Left kidney (tissue), 2 donors: ENCODE measurements around the gene NUP93. TPM values are rescaled to one million over a fixed set of nuclear protein-coding genes. Genes with fewer than 3 reads are reported as not detected.
"Not testable (repeated sequence)": the region's sequence is repeated elsewhere in the genome, so short reads cannot be mapped to it uniquely, and the experiment has no call there.

Experiments
- DNase-seq: peaks from one replicate; pipeline ENCODE4 v3.0.0-alpha.2; 2013
- polyA plus RNA-seq: library from polyadenylated mRNA; unstranded; fragments of 120-200 nt; gene quantifications from one replicate; pipeline ENCODE4 v1.2.1, GENCODE V29; 2013; ENCODE audit not compliant: insufficient read length

NUP93 gene
- polyA plus RNA-seq, 1 donor, result 101 TPM

DNA sequence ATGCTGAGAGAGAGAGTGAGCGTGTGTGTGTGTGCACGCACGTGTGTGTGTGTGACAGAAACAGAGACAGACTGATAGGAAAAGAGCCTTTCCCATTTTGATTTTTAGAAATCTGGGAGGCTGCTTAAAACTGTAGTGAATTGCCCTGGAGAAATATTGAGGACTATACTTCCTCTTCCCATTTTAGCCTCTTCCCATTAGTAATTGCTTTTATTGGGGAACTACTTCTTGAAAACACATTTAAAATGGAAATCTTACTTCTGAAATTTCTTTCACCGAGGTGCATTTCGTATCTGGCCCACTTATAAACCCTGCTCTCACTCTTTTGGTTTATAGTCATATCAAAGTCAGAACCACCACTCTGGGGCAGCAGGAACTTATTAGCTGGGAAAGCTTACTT is 47.1 kb downstream of the NUP93 start:
- no peak for DNase-seq

DNA sequence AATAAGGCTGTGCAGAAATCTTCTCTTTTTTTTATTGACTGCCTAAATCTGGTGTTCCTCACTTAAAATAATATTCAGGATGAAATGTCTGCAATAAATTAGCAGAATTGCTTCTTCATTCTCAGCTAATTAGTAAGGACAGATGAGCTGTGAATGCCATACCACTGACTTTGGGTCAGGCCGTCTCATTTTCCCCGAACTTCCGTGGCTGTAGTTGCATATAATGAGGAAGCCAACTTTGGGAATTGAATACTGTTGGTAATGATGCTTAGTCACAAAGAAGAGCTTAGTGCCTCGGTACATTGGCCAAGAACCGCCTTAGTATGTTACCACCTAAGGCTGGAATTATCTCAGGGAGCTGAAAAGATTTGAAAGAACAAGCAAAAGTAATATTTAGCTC is 47.6 kb downstream of the NUP93 start:
- DNase-seq, result no peak

DNA sequence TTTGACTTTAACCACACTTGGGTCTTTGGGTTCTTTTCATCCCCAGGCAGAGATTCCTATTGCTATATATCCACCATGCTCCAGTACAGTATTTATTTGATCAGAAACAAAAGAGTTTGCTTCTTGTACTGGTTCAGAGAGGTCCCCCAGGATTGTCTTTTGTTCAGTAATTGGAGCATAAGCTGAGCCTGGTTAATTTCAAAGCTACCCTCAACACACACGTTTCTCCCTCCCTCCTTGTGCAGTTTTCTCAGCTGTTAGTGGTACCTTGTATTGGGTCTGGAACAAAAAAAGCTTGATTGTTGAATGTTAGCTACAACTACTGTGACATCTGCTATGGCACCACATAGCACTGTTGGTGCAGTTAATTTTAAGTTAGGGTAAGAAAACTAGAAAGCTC is 50.0 kb downstream of the NUP93 start:
- DNase-seq, result no peak

DNA sequence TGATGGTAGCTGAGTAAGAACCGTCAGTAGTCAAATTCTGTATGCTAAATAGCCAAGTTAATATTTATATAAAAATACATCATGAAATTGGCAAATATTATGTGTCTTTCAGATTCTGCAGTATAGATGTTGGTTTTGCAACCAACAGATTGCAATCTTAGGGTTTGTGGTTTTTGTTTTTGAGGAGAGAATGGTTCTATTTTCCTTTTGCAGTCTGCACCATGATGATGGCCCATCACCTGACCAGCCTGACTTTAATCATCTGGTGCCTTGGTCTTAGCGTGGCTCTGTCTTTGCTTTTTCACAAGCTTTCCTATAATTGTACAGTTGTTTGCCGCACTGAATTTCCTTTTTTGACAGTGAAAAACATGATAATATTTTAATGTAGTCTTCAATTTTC is 50.7 kb downstream of the NUP93 start:
- DNase-seq, result no peak

DNA sequence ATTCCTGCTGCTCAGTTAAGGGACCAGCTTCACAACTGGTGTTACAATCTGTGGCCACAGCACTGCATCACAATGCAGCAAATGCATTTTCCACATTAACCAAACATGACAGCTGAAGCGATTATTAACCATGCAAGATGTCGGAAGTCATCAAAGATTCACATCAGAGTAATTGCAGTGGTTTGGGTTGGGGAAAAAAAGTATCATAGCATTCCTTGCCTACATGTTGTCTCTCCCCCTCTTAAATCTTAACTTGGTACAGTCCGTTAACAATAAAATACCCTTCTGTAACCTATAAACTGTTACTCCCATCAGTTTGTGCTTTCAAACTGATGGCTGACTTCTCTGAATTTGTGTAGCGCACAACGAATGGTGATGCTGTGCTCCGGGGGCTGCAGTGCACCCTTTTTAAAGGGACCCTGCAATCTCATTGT is 51.6 kb downstream of the NUP93 start:
- DNase-seq, result peak; percentile 36

DNA sequence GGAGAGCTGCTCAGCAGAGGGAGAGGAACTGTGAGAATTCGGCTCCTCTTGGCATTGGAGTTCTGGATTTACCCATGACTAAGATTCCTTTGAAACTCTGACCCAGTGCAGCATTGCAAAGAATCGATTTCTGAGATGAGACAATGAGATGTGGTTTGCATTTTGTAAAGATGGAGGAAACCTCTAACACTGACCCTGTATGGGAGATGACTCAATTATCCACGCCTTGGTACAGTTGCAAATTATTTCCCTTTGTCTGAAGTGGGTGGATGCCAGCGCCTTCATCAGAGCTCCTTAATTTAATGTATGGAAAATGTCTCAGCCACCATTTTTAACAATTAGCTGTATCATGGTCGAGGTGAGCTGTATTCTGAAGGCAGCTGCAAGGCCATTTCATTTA is 53.4 kb downstream of the NUP93 start:
- DNase-seq, result no peak

DNA sequence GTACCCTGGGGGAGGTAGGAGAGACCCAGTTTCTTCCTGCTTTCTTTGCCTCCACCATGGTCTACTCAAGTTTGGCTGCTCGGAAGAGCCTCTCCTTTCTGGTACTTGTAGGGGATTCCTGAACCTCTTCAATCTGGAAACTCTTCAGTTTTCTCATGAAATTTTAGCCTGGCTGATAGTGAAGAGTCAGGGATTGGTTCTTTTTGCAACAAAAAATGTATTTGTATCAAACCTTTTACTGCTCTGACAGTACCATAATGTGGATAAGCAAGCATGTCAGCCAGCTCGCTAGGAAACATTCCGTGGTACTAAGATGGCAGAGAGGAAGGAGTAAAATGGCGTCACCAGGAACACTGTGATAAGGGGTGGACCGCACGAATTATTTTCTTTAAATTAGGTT is 55.4 kb downstream of the NUP93 start:
- DNase-seq, result no peak

DNA sequence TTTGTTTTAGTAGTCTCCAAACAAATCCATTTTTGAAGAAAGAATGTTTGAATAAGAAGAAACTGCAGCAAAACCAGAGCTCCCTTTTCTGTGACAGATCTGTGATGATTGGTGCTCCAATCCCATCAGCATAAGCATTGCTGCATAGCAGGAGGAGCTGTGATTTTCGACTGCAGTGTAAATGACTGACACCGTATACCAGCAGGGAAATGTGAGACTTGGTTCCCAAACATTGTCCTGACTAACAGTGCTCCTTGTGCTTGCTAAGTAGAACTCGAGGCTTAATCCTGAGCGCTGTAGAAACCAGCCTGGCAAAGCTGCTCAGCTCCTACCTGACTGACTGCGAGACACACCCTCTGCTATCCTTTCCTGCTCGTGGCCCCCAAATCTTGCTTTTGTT is 57.2 kb downstream of the NUP93 start:
- DNase-seq, result no peak

DNA sequence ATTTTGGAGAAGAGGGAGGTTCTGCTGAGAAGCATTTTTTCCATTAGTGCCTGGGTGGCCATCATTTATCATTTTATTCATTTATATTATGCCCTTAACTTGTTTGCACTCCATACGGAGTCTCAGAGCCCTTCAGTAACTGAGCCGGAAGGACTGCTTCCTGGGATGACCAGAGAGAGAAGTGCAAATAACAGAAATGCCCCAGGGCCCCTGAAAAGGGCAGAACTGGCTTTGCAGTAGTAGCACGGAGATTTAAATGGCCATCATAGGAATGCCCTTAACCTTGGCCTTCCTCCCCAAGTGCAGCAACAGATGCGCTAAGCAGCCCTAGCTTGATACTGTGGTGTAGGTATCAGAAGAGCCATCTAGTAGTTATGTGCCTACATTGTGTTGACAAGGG is 58.5 kb downstream of the NUP93 start:
- DNase-seq, result no peak

DNA sequence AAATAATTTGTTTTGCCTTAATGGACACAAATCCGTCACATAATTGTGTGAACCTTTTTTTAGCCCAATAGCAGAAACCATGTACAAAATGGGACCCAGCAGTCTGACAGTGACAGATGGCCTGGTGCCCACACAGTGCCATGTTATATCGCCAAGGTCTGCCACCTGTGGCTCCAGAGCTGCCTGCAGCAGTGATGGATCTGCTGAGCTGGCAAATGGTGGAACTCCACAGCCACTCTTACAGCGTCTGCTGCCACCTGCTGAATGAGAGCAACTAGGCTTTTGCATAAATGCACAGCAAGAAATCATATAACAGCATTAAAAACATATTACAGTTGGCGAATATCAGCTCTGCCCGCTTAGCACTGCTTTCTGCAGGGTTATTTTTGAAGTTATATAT is 59.4 kb downstream of the NUP93 start:
- peak; percentile 42 for DNase-seq

DNA sequence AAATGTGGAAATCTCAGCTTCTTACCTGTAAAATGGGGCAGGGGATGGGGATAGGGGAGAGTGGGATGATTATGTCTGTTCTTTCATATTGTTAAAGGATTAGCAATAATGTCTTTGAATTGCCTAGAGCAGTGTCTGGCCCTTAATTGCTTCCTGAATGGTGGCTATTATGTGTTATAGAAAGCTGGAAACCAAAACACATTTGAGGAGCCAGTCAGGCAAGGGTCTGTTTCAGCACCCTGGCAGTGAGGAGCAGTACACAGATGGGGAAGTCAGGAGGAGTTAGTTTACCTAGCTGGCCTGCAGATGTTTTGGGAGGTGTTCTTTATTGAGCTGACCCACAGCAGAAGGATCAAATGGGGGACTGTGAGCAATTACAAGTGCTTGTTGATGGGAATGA is 63.0 kb downstream of the NUP93 start:
- no peak for DNase-seq

DNA sequence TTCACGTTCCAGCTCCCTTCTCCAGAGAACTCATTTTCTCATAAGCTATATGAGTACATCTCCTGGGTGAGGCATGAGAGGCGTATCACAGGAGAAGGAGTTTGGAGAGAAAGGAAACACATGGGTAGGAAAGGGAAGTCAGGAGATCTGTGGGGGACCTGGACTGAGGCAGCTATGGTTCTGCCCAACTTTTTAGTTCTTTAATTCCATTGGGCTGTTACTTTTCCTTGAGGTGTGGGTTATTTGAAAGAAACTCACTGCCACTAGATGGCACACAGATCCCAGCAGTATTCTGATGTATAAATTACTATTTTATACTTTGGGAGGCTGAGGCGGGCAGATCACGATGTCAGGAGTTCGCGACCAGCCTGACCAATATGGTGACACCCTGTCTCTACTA is 63.6 kb downstream of the NUP93 start:
- DNase-seq, result no peak

DNA sequence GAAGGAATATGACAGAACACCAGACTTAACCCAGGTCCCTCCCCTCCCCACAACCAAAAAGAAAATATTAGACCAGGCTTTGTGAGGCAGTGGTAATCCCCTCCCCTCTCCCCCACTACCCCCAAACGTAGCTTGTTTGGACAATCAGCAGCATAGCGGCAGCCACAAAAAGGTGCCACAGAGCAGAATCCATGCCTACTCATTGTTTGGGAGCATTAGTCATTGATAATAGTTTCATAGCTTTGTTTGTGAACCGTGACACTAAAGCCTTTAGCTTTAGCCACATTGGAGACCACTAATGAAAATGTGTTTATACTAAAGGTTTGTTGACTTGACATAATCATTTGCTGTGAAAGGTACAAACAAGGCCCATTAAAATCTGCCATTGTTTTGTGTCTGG is 65.1 kb downstream of the NUP93 start:
- no peak for DNase-seq

DNA sequence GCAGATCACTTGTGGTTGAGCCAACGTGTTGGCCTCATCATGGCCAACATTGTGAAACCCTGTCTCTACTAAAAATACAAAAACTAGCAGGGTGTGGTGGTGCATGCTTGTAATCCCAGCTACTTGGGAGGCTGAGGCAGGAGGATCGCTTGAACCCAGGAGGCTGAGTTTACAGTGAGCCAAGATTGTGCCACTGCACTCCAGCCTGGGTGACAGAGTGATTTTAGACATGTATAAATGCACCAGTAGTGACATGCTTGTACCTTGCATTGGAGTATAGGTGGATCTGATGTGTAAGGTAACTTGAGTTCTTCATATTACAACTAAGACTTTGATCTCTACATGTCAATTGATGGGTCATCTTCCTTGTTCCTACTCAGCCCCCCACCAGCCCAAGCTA is 67.1 kb downstream of the NUP93 start:
- DNase-seq, result not testable (repeated sequence)

DNA sequence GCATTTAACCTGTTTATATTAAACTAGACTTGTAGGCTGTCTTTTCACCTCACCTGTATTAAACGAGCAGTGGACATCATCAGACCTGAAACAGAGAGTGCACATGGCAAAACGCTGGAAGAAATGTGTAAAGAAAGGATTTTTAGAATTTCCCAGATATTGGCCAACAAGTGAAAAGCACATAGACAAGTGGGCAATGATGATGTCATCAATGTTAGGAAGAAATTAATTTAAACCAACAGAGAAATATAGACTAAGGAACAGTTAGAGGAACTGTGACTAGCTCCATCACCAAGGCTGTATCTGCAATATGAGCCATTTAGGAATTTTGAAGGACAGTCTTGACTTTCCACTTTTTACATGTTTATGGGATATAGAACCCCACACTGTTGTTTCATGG is 67.9 kb downstream of the NUP93 start:
- DNase-seq, result no peak

DNA sequence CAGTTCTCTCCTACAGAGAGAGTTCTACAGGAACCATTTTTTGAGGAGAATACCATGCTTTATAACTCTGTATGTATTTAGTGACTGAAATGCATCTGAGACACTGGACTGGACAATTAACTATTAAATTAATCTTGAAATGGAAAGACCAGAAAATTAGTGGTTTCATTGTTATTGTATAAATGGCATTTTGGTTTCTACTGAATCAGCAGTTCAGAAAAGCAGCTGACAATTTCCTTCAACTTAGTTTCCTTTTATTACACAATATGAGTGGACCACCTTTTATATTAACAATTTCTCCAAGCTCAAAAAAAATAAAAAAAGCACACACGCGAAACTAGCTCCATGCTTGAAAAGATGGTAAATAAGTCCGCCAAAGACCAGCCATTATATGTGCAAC is 69.0 kb downstream of the NUP93 start:
- DNase-seq, result no peak

DNA sequence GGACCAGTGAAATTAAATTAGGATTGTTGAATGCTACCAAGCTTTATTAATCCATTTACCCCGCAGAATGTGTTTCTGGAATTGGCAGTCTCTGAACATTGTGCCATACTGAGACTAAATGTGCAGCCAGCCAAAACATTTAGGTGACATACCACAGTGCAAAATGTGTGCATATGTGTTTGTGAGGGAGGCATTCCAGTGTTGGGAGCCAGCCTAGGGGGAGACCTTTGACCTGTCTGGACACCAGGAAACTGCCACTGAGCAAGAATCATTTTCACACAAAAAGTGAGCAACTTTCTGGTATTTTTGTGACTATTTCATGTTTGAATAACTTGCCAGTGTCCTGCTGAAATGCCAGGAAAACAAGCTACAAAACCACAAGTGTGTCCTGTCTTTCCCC is 70.4 kb downstream of the NUP93 start:
- DNase-seq, result no peak

DNA sequence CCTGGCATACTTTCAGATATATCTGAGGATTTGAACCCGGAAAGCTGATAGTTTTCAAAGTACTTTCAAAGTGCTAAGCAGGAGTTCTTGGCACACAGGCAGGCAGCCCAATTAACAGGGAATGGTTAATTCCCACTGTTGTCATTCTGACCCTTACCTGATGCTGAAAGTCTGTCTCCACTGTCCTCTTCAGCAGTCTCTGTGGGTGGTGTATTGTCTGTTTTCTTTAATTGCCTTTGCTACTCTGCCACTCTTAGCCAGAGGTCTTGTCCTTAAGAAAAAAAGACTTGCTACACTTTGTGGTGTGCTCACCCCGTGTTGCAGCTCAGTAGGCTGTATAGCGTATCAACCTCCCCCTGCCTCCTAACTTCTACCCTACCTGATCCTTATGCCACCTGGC is 71.8 kb downstream of the NUP93 start:
- DNase-seq, result no peak

DNA sequence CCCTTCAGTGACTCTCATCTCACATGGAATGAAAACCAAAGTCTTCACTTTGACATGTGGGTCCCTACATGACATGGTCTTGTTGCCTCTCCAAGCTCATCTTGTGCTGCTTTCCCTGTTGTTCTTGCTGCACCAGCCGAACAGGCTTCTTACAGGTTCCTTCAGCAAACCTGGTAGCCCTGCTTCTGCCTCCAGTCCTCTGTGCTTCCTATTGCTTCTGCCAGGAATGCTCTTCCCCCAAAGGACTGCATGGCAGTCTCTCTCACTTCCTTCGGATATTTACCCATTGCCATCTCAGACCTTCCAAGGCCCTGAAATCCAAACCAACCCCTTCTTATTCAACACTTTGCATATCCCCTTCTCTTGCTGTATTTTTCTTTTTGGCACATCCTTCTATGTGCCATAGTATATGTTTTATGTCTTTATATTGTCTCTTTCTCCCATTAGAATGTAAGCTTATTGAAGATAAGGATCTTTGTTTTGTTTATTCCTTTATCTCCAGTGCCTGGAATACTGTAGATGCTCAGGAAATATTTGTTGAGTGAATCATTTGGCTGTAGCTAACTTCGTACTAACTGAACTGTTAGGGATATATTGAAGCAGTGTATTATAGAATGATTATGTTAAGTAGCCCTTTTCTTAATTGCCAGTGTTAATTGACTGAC is 77.2 kb downstream of the NUP93 start:
- no peak for DNase-seq

DNA sequence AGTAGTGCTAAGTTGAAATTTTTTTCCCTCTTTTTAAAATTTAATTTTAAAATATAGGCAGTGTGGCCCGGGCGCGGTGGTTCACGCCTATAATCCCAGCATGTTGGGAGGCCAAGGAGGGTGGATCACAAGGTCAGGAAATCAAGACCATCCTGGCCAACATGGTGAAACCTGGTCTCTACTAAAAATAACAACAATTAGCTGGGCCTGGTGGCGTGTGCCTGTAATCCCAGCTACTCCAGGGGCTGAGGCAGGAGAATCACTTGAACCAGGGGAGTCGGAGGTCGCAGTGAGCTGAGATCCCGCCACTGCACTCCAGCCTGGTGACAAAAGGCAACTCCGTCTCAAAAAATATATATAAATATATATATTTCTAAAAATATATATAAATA is 77.7 kb downstream of the NUP93 start:
- DNase-seq, result not testable (repeated sequence)

DNA sequence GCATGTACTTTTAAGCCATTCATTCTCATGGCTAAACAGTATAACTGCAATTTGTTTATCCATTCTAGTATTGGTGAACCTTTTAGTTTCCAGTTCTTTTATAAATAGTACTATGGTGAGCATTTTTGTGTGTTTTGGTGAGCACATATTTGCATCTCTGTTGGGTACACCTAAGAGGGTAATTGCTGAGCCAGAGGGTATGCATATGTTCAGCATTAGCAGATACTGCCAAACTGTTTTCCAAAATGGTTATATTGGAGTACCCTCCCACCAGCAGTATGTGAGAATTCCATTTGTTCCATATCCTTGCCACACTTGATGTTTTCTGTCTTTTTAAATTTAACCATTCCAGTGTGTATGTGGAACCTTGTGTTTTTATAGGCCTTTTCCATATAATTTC is 81.0 kb downstream of the NUP93 start:
- DNase-seq, result no peak

DNA sequence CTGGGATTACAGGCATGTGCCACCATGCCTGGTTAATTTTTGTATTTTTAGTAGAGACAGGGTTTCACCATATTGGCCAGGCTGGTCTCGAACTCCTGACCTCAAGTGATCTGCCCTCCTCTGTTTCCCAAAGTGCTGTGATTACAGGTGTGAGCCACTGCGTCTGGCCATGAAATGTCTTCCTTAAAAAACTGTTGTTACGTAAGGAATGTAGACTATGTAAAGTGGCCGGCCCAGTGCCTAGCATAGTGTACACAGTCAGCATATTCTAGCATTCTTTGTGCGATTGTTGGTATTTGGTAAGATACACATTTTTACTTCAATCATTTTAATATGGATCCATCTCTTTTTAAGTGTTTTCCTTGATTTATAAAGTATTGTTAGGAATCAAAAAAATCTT is 81.7 kb downstream of the NUP93 start:
- not testable (repeated sequence) for DNase-seq

DNA sequence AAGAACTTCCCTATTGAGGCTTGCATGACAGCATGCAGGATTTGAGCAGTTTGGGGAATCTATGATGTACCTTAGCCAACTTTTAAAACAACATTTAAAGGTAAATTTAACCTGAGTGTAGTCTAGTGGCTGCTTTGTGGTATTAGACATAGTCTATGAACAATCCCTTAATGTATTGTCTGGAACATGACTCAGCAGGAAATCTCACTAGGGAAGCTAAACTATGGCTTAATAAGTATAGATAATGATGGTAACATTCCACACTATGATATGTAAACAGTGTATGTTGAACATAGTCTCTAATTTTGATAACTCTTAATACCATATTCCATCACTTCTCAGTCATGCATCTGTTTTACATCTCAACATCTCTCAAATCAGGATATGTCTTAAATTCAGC is 83.0 kb downstream of the NUP93 start:
- no peak for DNase-seq

DNA sequence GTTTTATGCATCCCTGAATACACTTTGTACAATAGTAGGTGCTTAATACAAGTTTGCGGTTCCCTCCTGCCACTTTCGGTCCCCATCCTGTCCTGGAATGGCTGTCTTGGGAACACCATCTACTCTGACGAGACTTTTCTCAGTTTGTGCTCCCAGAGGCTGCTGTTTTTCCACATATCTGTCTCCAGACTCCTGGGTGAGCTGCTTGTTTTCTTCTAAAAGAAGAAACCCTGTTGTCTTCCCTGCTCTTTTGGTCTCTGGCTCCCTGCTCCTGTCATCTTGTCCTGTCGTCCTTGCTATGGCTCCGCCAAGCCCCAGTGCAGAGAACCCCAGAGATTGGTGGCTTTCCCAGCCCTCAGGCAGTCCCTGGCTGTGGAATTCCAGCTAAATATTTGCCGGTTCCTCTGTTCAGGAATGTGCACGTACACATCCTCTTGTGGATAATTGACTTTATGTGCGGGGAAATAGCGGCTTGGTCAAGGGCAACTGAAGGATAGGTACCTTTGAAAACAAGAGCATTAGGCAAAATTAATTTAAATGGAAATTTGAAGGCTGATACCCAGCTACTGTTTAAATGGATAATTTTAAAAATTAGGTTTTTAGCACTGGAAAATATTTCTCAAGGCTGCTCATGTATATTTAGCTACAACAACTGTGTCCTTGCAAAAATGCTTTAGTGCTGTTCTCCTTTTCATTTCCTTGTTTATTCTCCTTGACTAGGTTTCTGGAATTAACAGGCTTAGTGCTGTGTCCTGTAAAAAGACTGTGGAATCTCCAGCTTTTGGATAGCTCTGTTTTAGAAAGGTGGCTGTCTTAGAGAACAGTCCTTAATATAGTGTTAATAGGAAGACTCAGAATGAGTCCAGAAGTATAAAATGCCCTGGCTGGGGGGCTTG is 84.9 kb downstream of the NUP93 start:
- peak; percentile 35 for DNase-seq
